Nephron (organoid): ENCODE data around the gene PPOX.

Source experiments
- H3K27ac Mint-ChIP-seq, 3 experiments: 2 replicates each; pipeline ENCODE4 v1.8.0; 2020; ENCODE audit warnings: mixed read lengths in 3 of 3, mild to moderate bottlenecking in 2 of 3, moderate library complexity in 1 of 3
- H3K27me3 Mint-ChIP-seq: 2 replicates; pipeline ENCODE4 v1.8.0; 2021; ENCODE audit warnings: low read depth, mild to moderate bottlenecking, moderate library complexity, mixed read lengths
- H3K36me3 Mint-ChIP-seq: 2 replicates; pipeline ENCODE4 v1.8.0; 2020; ENCODE audit warnings: low read depth, mixed read lengths
- H3K4me1 Mint-ChIP-seq: 2 replicates; pipeline ENCODE4 v1.8.0; 2020; ENCODE audit warnings: mixed read lengths
- H3K4me3 Mint-ChIP-seq, 3 experiments: 2 replicates each; pipeline ENCODE4 v1.8.0; 2020; ENCODE audit warnings: mild to moderate bottlenecking in 3 of 3, mixed read lengths in 3 of 3, moderate library complexity in 2 of 3
- H3K9me3 Mint-ChIP-seq: 2 replicates; pipeline ENCODE4 v1.8.0; 2020; ENCODE audit warnings: mixed read lengths
- TF ChIP-seq, protein P1 (sequence below), 3 experiments: fragments of 200-600 bp; sonication (generic); IDR thresholded peaks; one replicate each; pipeline ENCODE4 v1.5.0; 2021; ENCODE audit warnings: antibody characterized with exemption in 3 of 3; ENCODE audit not compliant: unreplicated experiment in 3 of 3

Gene PPOX

DNA sequence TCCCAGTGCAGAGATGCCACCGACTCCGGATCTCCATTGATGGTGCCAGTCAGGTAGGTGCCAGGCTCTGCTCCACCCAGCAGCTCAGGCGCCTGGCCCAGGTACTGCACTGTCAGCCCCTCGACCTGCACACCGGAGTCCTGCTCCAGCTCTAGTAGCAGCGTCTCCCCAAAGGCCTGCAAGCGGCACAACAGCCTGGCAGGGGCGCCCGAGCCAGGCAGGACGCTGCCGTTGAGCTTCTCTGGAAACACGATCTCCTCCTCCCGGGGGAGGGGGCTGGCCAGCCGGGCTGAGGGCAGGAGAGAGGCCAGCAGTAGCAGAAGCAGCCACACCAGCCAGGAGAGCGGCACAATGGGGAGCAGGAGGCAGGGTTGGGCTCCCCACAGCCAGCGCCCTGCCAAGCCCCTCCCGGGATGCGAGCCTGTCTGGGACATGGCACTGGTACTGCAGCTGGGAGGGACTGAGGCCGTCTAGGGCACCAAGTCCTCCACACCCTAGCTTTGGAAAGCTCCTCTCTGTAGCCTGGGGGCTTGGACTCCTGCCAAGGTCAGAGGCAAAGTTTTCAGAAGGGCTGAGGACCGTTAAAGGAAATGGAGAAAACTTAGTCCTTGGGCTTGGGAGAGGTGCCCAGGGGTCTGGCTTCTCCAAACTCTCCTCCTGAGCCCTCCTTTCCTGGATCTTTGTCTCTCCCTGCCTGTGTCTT is 32.1 kb downstream of the PPOX start:
- peak overlapping the region; percentile 81 to 91 (median 88) for H3K4me3 Mint-ChIP-seq
- TF ChIP-seq, protein P1, sequence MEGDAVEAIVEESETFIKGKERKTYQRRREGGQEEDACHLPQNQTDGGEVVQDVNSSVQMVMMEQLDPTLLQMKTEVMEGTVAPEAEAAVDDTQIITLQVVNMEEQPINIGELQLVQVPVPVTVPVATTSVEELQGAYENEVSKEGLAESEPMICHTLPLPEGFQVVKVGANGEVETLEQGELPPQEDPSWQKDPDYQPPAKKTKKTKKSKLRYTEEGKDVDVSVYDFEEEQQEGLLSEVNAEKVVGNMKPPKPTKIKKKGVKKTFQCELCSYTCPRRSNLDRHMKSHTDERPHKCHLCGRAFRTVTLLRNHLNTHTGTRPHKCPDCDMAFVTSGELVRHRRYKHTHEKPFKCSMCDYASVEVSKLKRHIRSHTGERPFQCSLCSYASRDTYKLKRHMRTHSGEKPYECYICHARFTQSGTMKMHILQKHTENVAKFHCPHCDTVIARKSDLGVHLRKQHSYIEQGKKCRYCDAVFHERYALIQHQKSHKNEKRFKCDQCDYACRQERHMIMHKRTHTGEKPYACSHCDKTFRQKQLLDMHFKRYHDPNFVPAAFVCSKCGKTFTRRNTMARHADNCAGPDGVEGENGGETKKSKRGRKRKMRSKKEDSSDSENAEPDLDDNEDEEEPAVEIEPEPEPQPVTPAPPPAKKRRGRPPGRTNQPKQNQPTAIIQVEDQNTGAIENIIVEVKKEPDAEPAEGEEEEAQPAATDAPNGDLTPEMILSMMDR (IDR thresholded peaks at IDR 0.05; ENCODE audit: unreplicated experiment in 3 of 3): peak in 1 of 3 experiments; percentile 8
- no peaks in the 10 kb centered on the region for H3K27me3 Mint-ChIP-seq
- peaks cover 58% of the 10 kb centered on the region for H3K4me1 Mint-ChIP-seq
- no peaks in the 10 kb centered on the region for H3K36me3 Mint-ChIP-seq
- no peaks in the 10 kb centered on the region for H3K9me3 Mint-ChIP-seq
- peak overlapping the region; percentile 92 to 99 (median 96) for H3K27ac Mint-ChIP-seq

DNA sequence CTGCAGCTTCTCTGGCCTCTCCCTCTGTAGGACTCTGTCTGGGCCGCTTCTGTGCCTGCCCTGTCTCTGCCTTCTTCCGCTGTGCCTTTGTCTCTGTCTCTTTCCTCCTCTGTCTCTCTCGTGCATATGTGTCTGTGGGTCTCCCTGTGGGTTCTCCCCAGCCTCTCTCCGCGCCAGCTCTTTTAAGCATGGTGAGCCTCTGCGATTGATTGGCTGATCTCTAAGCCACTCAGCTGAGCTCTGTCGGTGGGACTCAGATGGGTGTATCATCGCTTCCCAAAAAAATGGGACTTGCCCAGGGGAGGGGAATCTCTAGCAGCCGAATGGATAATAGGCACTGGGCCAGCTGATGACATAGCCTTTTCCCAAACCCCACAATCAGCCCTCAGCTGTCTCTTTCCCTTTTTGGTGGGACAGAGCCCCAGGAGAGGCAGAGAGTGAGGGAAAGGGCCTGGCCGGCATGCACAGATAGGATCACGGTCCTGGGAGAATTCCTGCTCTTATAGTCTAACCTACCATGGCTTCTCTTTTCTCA is 32.7 kb downstream of the PPOX start, which contains the start of gene ADAMTS4:
ADAMTS4 (minus strand) TSS at position 158 of the 535 bp plus-strand sequence. CDS start 427 bp downstream, outside the sequence.
- peak within 1 kb of the TSS; percentile 81 to 91 (median 88) for H3K4me3 Mint-ChIP-seq
- H3K4me1 Mint-ChIP-seq: peaks cover 59% of the 10 kb centered on the region
- TF ChIP-seq, protein P1 (IDR thresholded peaks at IDR 0.05; ENCODE audit: unreplicated experiment in 3 of 3): no peak
- H3K27ac Mint-ChIP-seq: peak within 1 kb of the TSS; percentile 92 to 99 (median 96)
- peaks cover 2% of the 10 kb centered on the region for H3K36me3 Mint-ChIP-seq
- H3K9me3 Mint-ChIP-seq: no peaks in the 10 kb centered on the region
- H3K27me3 Mint-ChIP-seq: no peaks in the 10 kb centered on the region

DNA sequence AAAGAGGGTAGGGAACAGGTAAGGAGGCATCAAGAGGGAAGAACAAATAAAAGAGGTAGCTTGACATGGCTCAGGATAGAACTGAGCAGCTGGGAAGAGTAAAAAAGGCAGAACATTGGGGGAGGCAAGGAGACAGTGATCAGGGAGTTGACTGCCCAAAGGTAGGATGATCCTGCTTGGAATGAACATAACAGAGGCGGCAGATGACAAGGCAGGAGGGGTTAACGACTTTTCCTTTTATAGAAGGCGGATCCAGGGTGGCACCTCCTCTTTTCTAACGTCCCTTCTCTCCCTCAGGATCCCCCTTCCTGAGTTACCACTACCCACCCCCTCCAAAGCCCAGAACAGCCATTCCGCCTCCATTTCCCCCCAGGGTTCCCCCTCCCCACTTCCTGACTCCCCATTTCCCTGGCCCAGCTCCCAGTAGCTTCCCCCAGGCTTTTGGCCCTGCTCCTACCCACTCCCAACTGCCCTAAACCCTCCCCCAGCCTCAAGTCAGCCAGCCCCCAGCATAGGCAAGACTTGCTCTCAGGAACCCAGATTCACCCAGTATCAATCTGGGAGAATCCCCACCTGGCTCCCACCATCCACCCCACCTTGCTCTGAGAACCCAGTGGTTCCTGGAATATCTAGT is 33.4 kb downstream of the PPOX start:
- H3K4me3 Mint-ChIP-seq: peak overlapping the region; percentile 81 to 91 (median 88)
- no peaks in the 10 kb centered on the region for H3K9me3 Mint-ChIP-seq
- peak overlapping the region; percentile 92 to 97 (median 96) for H3K27ac Mint-ChIP-seq
- peaks cover 66% of the 10 kb centered on the region for H3K4me1 Mint-ChIP-seq
- H3K36me3 Mint-ChIP-seq: peaks cover 9% of the 10 kb centered on the region
- H3K27me3 Mint-ChIP-seq: no peaks in the 10 kb centered on the region
- TF ChIP-seq, protein P1 (IDR thresholded peaks at IDR 0.05; ENCODE audit: unreplicated experiment in 3 of 3): no peak

DNA sequence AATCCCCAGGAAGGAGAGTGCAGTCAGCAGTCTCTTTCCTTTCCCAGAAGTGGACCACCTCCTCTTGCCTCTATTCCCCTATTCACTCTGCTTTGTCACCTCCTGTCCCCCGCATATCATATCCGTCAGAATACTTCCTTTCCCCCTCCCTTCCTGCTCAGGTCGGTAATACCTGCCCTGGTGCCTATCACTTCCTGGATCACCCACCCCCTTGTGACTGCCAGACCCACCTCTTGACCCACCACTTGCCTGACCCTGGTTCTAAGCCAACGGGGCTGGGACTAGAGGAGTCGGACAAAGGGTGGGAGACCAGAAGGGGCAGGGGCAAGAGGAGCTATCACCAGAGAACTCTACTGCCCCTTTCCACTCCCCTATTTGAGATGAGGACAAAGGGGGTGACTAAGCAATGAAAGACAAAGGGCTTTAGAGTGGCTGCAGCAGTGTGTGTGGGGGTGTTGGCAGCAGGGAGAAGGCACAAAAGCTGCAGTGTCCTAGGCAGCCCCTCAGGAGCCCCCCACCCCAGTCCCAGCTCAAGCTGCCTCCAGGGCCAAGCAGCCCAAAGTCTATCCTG is 34.3 kb downstream of the PPOX start:
- peak overlapping the region; percentile 92 to 97 (median 96) for H3K27ac Mint-ChIP-seq
- no peaks in the 10 kb centered on the region for H3K9me3 Mint-ChIP-seq
- TF ChIP-seq, protein P1 (IDR thresholded peaks at IDR 0.05; ENCODE audit: unreplicated experiment in 3 of 3): no peak
- H3K27me3 Mint-ChIP-seq: no peaks in the 10 kb centered on the region
- H3K4me3 Mint-ChIP-seq: peak overlapping the region; percentile 94 to 98 (median 97)
- H3K36me3 Mint-ChIP-seq: peaks cover 14% of the 10 kb centered on the region
- H3K4me1 Mint-ChIP-seq: peaks cover 67% of the 10 kb centered on the region

DNA sequence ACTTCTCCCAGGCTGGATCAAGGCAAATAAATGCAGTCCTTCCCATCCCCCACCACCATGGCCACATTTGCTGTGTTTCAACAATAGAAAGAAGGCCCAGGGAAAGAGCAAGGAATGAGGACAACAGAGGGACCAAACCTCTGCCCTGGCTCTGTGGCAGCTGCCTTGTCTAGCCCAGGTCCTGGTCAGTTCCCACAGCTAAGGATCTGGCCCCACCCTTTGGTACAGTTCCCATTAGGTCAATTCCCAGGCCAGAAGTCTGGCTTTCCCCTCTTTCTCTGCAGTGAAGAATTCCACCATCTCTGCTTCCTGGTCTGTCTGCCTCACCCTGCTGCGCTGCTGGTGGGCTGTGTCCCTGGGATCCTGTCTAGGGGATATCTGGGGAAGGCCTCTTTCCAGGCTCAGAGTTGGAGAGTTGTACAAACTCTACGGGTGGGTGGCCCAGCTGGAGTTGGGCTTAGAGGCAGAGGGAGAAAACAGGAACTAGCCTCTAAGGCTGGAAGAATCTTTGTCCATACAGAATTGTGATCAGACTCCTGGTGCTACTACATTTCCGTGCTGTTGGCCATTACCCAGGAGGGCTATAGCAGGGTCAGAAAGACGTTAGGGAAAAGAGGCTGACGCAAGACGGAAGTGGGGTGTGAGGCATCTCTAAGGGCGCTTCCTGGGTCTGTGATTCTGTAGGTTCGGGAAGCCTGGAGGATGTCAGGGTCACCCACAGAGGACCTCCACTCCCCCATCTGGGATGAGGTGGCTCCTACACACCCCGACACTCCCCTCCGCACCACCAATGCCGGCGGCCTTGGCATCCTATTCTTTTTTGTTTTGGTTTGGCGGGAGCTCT is 35.0 kb downstream of the PPOX start:
- peak overlapping the region; percentile 92 to 97 (median 96) for H3K27ac Mint-ChIP-seq
- no peaks in the 10 kb centered on the region for H3K9me3 Mint-ChIP-seq
- no peaks in the 10 kb centered on the region for H3K27me3 Mint-ChIP-seq
- peaks cover 20% of the 10 kb centered on the region for H3K36me3 Mint-ChIP-seq
- TF ChIP-seq, protein P1 (IDR thresholded peaks at IDR 0.05; ENCODE audit: unreplicated experiment in 3 of 3): no peak
- peaks cover 71% of the 10 kb centered on the region for H3K4me1 Mint-ChIP-seq
- peak overlapping the region; percentile 94 to 98 (median 97) for H3K4me3 Mint-ChIP-seq
